Kidney epithelial cell (primary cell): ENCODE measurements around the gene ST7L. TPM values are rescaled to one million over a fixed set of nuclear protein-coding genes. Genes with fewer than 3 reads are reported as not detected.
A peak's percentile ranks its signal among the peaks of the same experiment; 100 is the strongest.

ENCODE experiments used
- DNase-seq: peaks from one replicate; pipeline ENCODE4 v3.0.0-alpha.2; 2010; ENCODE audit warnings: low read depth
- H3K27me3 ChIP-seq: 2 replicates; pipeline ENCODE4 v1.6.0; 2011; ENCODE audit warnings: low read length; ENCODE audit not compliant: control insufficient read depth, insufficient read depth
- H3K36me3 ChIP-seq: 2 replicates; pipeline ENCODE4 v1.5.1; 2011; ENCODE audit warnings: low read length; ENCODE audit not compliant: control insufficient read depth, insufficient read depth
- H3K4me3 ChIP-seq: 2 replicates; pipeline ENCODE4 v1.5.1; 2011; ENCODE audit warnings: low read depth, mild to moderate bottlenecking, control low read depth, low read length
- total RNA-seq: library from RNA; depleted of rRNA; stranded (reverse); fragments of >200 nt; gene quantifications from 2 replicates; pipeline ENCODE4 v1.2.3, GENCODE V29; 2015
- TF ChIP-seq, protein P1 (sequence below): IDR thresholded peaks from 2 replicates; pipeline ENCODE4 v1.5.1; 2011; ENCODE audit warnings: mild to moderate bottlenecking, moderate library complexity, low read length, control low read depth, inconsistent platforms; ENCODE audit not compliant: insufficient read depth, poor library complexity, severe bottlenecking

The ST7L gene, protein sequence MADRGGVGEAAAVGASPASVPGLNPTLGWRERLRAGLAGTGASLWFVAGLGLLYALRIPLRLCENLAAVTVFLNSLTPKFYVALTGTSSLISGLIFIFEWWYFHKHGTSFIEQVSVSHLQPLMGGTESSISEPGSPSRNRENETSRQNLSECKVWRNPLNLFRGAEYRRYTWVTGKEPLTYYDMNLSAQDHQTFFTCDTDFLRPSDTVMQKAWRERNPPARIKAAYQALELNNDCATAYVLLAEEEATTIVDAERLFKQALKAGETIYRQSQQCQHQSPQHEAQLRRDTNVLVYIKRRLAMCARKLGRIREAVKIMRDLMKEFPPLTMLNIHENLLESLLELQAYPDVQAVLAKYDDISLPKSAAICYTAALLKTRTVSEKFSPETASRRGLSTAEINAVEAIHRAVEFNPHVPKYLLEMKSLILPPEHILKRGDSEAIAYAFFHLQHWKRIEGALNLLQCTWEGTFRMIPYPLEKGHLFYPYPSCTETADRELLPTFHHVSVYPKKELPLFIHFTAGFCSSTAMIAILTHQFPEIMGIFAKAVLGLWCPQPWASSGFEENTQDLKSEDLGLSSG
- total RNA-seq: 10.8 and 12.9 TPM in 2 replicates

DNA sequence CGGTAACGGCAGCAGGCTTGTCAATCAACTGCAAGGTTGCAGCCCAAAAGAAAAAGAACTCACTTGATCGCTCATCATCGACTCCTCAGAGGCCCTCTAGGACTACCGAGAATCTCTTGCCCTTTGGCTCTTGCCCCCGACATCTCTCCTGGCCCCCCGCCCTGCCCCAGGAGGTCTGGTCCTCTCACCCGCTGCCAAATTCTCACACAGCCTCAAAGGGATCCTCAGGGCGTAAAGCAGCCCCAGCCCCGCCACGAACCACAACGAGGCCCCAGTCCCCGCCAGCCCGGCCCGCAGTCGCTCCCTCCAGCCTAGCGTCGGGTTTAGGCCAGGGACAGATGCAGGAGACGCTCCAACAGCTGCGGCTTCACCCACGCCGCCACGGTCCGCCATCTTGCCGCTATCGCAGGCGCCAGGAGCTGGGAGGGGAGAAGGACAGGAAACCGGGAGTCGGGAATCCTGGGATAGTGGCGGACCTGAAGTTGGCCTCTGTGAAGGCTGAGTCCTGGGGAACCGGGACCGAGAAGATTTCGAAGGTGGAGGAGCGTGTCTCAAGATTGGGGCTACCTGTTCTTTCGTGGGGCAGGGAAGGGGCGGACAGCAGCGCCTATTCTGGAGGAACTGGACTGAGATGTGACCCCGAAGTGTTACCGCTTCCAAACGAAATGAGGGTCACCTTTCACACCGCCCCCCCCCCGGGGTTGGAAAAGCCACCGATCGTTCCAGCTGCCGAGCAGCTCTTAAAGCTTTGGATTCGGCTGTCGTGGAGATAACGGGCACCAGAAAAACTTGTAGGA, at the start of gene ST7L:
ST7L (minus strand) TSS at position 421 of the 797 bp plus-strand sequence; CDS start at position 393, 28 bp downstream.
- peak; percentile 26 for DNase-seq
- Histone ChIP-seq H3K36me3 (no peaks in the 10 kb centered on the region), H3K4me3 (peak within 1 kb of the TSS; percentile 100), H3K27me3 (no peaks in the 10 kb centered on the region)
- TF ChIP-seq, protein P1, sequence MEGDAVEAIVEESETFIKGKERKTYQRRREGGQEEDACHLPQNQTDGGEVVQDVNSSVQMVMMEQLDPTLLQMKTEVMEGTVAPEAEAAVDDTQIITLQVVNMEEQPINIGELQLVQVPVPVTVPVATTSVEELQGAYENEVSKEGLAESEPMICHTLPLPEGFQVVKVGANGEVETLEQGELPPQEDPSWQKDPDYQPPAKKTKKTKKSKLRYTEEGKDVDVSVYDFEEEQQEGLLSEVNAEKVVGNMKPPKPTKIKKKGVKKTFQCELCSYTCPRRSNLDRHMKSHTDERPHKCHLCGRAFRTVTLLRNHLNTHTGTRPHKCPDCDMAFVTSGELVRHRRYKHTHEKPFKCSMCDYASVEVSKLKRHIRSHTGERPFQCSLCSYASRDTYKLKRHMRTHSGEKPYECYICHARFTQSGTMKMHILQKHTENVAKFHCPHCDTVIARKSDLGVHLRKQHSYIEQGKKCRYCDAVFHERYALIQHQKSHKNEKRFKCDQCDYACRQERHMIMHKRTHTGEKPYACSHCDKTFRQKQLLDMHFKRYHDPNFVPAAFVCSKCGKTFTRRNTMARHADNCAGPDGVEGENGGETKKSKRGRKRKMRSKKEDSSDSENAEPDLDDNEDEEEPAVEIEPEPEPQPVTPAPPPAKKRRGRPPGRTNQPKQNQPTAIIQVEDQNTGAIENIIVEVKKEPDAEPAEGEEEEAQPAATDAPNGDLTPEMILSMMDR: no peak

DNA sequence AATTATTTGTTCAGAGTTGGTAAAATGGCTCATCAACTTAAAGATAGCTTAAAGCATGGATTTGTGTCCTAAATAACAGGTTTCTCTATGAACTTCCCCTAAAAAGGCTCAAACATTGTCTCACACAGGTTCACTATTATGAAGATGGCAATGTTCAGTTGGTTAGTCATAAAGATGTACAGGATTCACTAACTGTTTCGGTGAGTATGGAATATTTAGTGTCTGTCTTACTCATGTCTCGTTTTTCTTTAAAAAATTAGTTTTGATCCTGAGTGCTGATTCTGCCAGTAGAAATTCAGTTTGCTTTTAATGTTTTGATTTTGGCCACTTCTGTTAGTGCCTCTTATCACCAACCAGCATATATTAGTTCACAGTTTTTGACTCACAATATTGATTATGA, 48.0 kb upstream of the ST7L start:
- DNase-seq: no peak
- Histone ChIP-seq H3K36me3 (no peaks in the 10 kb centered on the region), H3K4me3 (no peak overlapping the region), H3K27me3 (no peaks in the 10 kb centered on the region)
- TF ChIP-seq, protein P1: no peak

DNA sequence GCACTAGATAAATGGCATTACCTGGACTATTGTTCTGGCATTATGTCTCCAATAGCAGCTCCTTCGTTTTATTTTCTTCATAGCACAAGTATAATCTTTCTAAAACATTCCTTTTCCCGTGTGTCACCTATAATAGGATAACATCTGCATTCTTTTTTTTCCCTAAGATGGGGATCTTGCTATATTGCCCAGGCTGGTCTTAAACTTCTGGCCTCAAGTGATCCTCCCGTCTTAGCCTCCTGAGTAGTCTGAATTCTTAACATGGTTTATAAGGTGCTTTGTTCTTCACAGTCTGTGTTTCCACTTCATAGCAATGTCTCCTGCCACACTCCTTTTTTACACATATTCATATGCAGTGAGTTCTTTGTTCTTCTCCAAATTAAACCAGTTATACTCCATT, 46.9 kb upstream of the ST7L start:
- no peaks in the 10 kb centered on the region for H3K36me3 ChIP-seq
- H3K27me3 ChIP-seq: no peaks in the 10 kb centered on the region
- DNase-seq: no peak
- no peak overlapping the region for H3K4me3 ChIP-seq
- TF ChIP-seq, protein P1: no peak

DNA sequence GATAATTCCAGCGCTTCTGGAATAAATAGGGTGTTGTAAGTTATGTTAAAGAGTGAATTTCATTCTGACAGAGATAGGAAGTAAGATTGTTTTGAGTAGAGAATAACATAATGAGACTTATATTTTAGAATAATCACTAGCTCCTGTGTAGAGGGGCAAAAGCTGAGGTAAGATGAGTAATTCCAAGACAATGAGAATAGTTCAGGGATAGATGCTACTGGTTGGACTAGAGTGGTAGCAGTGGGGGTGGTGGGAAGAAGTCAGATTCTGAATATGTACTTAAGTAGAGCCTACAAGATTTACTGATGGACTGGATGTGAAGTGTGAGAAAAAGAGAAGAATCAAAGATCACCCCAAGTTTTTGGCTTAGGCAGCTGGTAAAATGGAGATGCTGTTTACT, 32.3 kb upstream of the ST7L start:
- Histone ChIP-seq H3K4me3 (no peak overlapping the region), H3K27me3 (no peaks in the 10 kb centered on the region), H3K36me3 (no peaks in the 10 kb centered on the region)
- DNase-seq: no peak
- TF ChIP-seq, protein P1: no peak

DNA sequence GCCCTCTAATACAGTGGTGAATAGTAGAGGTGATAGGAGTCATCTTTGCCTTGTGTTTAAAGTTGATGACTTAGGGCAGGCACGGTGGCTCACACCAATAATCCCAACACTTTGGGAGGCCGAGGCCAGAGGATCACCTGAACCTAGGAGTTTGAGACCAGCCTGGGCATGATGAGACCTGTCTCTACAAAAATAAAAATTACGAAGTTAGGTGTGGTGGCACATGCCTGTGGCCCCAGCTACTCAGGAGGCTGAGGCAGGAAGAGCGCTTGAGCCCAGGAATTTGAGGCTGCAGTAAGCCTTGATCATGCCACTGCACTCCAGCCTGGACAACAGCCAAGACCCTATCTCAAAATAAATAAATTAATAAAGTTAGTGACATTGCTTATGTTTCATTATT, 27.3 kb upstream of the ST7L start:
- Histone ChIP-seq H3K36me3 (no peaks in the 10 kb centered on the region), H3K27me3 (no peaks in the 10 kb centered on the region), H3K4me3 (no peak overlapping the region)
- TF ChIP-seq, protein P1: no peak
- DNase-seq: no peak
